Prostate gland (tissue), 2 donors: ENCODE measurements around the gene LRRC37B.
"Not testable (repeated sequence)": the region's sequence is repeated elsewhere in the genome, so short reads cannot be mapped to it uniquely, and the experiment has no call there.

Experiments
- POLR2A ChIP-seq: fragments of 450-650 bp; IDR thresholded peaks from one replicate; pipeline ENCODE4 v1.6.1; 2016; ENCODE audit warnings: antibody characterized with exemption, mild to moderate bottlenecking
- TF ChIP-seq, protein P1 (sequence below), 4 experiments: fragments of 200-600 bp in 2 of 4; fragments of 450-650 bp in 2 of 4; sonication (generic) in 2 of 4; IDR thresholded peaks; 1 replicate in 3 of 4; 2 replicates in 1 of 4; pipeline ENCODE4 v1.5.1; 2016 to 2019; ENCODE audit warnings: antibody characterized with exemption in 4 of 4, mild to moderate bottlenecking in 2 of 4, moderate library complexity in 2 of 4

DNA sequence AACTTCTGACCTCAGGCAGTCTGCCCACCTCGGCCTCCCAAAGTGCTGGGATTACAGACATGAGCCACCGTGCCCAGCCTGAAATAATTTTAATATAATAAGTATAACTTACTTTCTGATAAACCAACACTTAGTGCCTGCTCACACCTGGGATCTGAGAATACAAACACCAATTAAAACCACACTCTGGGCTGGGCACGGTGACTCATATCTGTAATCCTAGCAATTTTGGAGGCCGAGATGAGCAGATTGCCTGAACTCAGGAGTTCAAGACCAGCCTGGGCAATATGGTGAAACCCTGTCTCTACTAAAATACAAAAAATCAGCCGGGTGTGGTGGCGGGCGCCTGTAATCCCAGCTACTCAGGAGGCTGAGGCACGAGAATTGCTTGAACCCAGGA is 15.4 kb upstream of the LRRC37B start:
- TF ChIP-seq POLR2A, result not testable (repeated sequence)
- TF ChIP-seq, protein P1, sequence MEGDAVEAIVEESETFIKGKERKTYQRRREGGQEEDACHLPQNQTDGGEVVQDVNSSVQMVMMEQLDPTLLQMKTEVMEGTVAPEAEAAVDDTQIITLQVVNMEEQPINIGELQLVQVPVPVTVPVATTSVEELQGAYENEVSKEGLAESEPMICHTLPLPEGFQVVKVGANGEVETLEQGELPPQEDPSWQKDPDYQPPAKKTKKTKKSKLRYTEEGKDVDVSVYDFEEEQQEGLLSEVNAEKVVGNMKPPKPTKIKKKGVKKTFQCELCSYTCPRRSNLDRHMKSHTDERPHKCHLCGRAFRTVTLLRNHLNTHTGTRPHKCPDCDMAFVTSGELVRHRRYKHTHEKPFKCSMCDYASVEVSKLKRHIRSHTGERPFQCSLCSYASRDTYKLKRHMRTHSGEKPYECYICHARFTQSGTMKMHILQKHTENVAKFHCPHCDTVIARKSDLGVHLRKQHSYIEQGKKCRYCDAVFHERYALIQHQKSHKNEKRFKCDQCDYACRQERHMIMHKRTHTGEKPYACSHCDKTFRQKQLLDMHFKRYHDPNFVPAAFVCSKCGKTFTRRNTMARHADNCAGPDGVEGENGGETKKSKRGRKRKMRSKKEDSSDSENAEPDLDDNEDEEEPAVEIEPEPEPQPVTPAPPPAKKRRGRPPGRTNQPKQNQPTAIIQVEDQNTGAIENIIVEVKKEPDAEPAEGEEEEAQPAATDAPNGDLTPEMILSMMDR (IDR thresholded peaks at IDR 0.05), result not testable (repeated sequence)
